ENCODE data around the gene PTGDS.

- TF ChIP-seq POLR2A (IDR thresholded peaks at IDR 0.05) (no peak), CTCF (IDR thresholded peaks at IDR 0.05) (no peak)
Observed at GRCh38 chr9:136973618-136974617, 3.4 kb upstream of the PTGDS start.

All from transverse colon (tissue), 3 donors.